A549 (cell line): ENCODE results near the gene COX7A2. TPM values are rescaled to one million over a fixed set of nuclear protein-coding genes. Genes with fewer than 3 reads are reported as not detected.

Experiments used
- ATAC-seq, 2 experiments: fragments of 200-7000 bp in 1 of 2; fragments of >200 bp in 1 of 2; cut with Nextera tagmentation in 1 of 2; cut with Tn5 transposase in 1 of 2; 3 replicates each; pipeline versions ENCODE4 v1.8.0 to v1.9.1; 2018 to 2020; ENCODE audit warnings: mild to moderate bottlenecking in 1 of 2, moderate library complexity in 1 of 2
- CTCF ChIA-PET: fragments of 300-600 bp; sonication (Branson Sonifier 250); formaldehyde crosslinking; extraction: SDS; loops from one replicate; lab custom pipeline; 2021; ENCODE audit warnings: antibody characterized with exemption, inconsistent platforms; lab: Yijun Ruan, JAX
- POLR2A ChIA-PET: fragments of 350-600 bp; formaldehyde crosslinking; extraction: SDS; loops from one replicate; lab custom pipeline; 2021; ENCODE audit warnings: antibody characterized with exemption, inconsistent platforms; lab: Yijun Ruan, JAX
- DNase-seq, 2 experiments: peaks; one replicate each; pipeline versions ENCODE4 v3.0.0 to v3.0.0-alpha.2; 2011 to 2016; ENCODE audit warnings: low read depth in 1 of 2, low spot score in 1 of 2
- FAIRE-seq: peaks from 2 replicates; lab custom pipeline; 2011; peaks lifted over from hg19 to GRCh38; lab: Jason Lieb, UNC
- H3K27ac ChIP-seq, 2 experiments: fragments of >200 bp; sonication (Bioruptor Twin); formaldehyde crosslinking; 3 replicates each; pipeline ENCODE4 v1.5.1; 2016 to 2017
- H3K4me1 ChIP-seq: fragments of >200 bp; sonication (Bioruptor Twin); formaldehyde crosslinking; 3 replicates; pipeline ENCODE4 v1.6.1; 2016
- H3K4me2 ChIP-seq: fragments of >200 bp; sonication (Bioruptor Twin); formaldehyde crosslinking; 3 replicates; pipeline ENCODE4 v1.6.1; 2016
- H3K4me3 ChIP-seq: fragments of >200 bp; sonication (Bioruptor Twin); formaldehyde crosslinking; 3 replicates; pipeline ENCODE4 v1.5.1; 2016
- H3K9me3 ChIP-seq: fragments of >200 bp; sonication (Bioruptor Twin); formaldehyde crosslinking; 3 replicates; pipeline ENCODE4 v1.6.1; 2016
- CEBPB ChIP-seq, 2 experiments: fragments of >200 bp in 1 of 2; sonication (Bioruptor Twin) in 1 of 2; formaldehyde crosslinking in 1 of 2; IDR thresholded peaks; 2 replicates each; pipeline ENCODE4 v1.6.1; 2012 to 2016
- CHD2 ChIP-seq: fragments of 150-350 bp; IDR thresholded peaks from 2 replicates; pipeline ENCODE4 v1.6.1; 2014; ENCODE audit warnings: low read length; ENCODE audit not compliant: partially characterized antibody
- HDAC2 ChIP-seq: fragments of 200-600 bp; sonication (generic); IDR thresholded peaks from 2 replicates; pipeline ENCODE4 v1.6.1; 2016
- KDM1A ChIP-seq: fragments of 200-600 bp; sonication (generic); IDR thresholded peaks from 2 replicates; pipeline ENCODE4 v1.6.1; 2016; ENCODE audit warnings: low read depth, mild to moderate bottlenecking
- KDM5A ChIP-seq: fragments of 200-600 bp; sonication (generic); IDR thresholded peaks from 2 replicates; pipeline ENCODE4 v1.6.1; 2016; ENCODE audit warnings: antibody characterized with exemption, mild to moderate bottlenecking
- MYC ChIP-seq: IDR thresholded peaks from 2 replicates; pipeline ENCODE4 v1.6.1; 2012; ENCODE audit warnings: mild to moderate bottlenecking, inconsistent platforms, low read length, improper control_type of control experiment, borderline replicate concordance
- RAD21 ChIP-seq, 2 experiments: fragments of >200 bp in 1 of 2; sonication (Bioruptor Twin) in 1 of 2; formaldehyde crosslinking in 1 of 2; IDR thresholded peaks in 1 of 2; conservative IDR thresholded peaks in 1 of 2; 2 replicates in 1 of 2; 3 replicates in 1 of 2; pipeline ENCODE4 v1.6.1; 2012 to 2018; ENCODE audit warnings: inconsistent platforms in 1 of 2
- RFX5 ChIP-seq: fragments of 450-650 bp; IDR thresholded peaks from 2 replicates; pipeline ENCODE4 v1.7.1; 2014; ENCODE audit warnings: antibody characterized with exemption, mild to moderate bottlenecking, moderate library complexity
- SMC3 ChIP-seq: fragments of >200 bp; sonication (Bioruptor Twin); formaldehyde crosslinking; IDR thresholded peaks from 3 replicates; pipeline ENCODE4 v1.6.1; 2018; ENCODE audit warnings: inconsistent platforms
- TFCP2L1 ChIP-seq: fragments of 250-450 bp; sonication (Bioruptor Pico); IDR thresholded peaks from 2 replicates; pipeline ENCODE4 v1.5.0; 2021; ENCODE audit warnings: mild to moderate bottlenecking
- ZSCAN20 ChIP-seq: fragments of 250-450 bp; sonication (Bioruptor Pico); IDR thresholded peaks from 2 replicates; pipeline ENCODE4 v1.8.0; 2022; ENCODE audit warnings: mild to moderate bottlenecking, moderate library complexity
- WGBS: methylation state at CpG from one replicate; pipeline ENCODE4 v1.1.6; 2017; ENCODE audit errors: missing lambda C conversion rate; 5-methylcytosine and 5-hydroxymethylcytosine counted together
- polyA plus RNA-seq, 4 experiments: library from polyadenylated mRNA; depleted of rRNA in 3 of 4; stranded (reverse); fragments of >200 nt; fragmentation: RNase III in 1 of 4; extraction: RNeasy Plus Mini Kit Qiagen cat#74134 plus additional on column Dnase treatment in 1 of 4; gene quantifications; 2 replicates in 3 of 4; 3 replicates in 1 of 4; pipeline ENCODE4 v1.2.3, GENCODE V29; 2011 to 2017
- TF ChIP-seq, protein P1 (sequence below): fragments of >200 bp; sonication (Bioruptor Twin); formaldehyde crosslinking; IDR thresholded peaks from 3 replicates; pipeline ENCODE4 v1.5.1; 2016
- TF ChIP-seq, protein P2 (sequence below): fragments of 150-350 bp; IDR thresholded peaks from 2 replicates; pipeline ENCODE4 v1.6.1; 2014; ENCODE audit warnings: low read depth, mild to moderate bottlenecking, low read length

COX7A2 gene
- polyA plus RNA-seq, 2 of the 4 experiments (the other 2 are of a cell fraction), result 271 to 464 TPM

DNA sequence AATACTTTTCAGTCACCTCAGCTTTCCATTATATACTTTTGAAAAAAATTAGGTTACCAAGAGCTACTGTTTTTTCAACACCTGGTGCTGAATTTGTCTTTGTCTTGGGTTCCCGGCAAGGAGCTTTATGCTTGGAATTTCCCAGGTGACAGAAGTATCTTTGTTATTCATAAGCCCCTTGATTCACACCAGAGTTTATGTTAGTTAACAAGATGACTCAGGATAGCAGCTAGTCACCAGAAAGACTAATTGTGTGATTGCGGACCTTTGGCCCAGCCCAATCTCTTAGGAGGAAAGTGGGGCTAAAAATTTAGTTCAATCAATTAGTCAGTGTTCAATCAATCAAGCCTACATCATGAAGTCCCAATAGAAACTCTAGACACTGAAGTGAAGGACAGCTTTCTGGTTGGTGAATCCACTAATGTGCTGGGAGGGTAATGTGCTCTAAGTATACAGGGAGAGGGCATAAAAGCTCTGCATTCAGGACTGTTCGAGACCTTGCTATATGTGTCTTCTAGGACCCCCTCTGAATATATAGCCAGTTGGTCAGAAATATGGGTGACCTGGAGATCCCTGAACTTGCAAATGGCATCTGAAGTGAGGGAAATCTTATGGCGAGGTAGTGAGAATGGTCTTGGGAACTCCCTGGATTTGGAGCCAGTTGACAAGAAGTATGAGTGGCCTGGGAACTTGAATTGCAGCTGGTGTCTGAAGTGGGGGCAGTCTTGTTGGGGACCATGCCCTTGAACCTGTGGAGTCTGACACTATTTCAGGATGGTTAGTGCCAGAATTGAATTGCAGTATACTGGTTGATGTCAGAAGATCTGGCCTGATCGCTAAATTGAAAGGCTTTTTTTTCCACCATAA is 24.8 kb upstream of the COX7A2 start:
- TF ChIP-seq TFCP2L1 (no peak), MYC (no peak), ZSCAN20 (CRISPR knock-in tag) (no peak)
- TF ChIP-seq, protein P1, sequence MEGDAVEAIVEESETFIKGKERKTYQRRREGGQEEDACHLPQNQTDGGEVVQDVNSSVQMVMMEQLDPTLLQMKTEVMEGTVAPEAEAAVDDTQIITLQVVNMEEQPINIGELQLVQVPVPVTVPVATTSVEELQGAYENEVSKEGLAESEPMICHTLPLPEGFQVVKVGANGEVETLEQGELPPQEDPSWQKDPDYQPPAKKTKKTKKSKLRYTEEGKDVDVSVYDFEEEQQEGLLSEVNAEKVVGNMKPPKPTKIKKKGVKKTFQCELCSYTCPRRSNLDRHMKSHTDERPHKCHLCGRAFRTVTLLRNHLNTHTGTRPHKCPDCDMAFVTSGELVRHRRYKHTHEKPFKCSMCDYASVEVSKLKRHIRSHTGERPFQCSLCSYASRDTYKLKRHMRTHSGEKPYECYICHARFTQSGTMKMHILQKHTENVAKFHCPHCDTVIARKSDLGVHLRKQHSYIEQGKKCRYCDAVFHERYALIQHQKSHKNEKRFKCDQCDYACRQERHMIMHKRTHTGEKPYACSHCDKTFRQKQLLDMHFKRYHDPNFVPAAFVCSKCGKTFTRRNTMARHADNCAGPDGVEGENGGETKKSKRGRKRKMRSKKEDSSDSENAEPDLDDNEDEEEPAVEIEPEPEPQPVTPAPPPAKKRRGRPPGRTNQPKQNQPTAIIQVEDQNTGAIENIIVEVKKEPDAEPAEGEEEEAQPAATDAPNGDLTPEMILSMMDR, result no peak
- DNase-seq, result no peak
- no peaks in the 10 kb centered on the region for H3K9me3 ChIP-seq
- 59% methylated on average over 5 of the region's 5 CpGs for WGBS
- POLR2A ChIA-PET, result interaction anchor here (0.9 to 1.3 kb wide), 2 partner anchors 16 to 24 kb away, joined by 3 to 6 read pairs; partner anchors contain the start of genes COX7A2 and TMEM30A
- peak overlapping the region in 1 of 2 experiments; percentile 25; a peak in 2 of 6 replicates for H3K27ac ChIP-seq
- FAIRE-seq, result no peak
- peak overlapping the region; percentile 34 for H3K4me2 ChIP-seq
- H3K4me1 ChIP-seq, result peaks cover 31% of the 10 kb centered on the region
- CTCF ChIA-PET, result interaction anchor here (0.9 to 2.1 kb wide), 6 partner anchors 9 to 278 kb away, joined by 3 to 8 read pairs (median 4); no protein-coding TSS in a partner anchor
- peak in 1 of 2 experiments; percentile 55; a peak in 3 of 6 replicates for ATAC-seq
- H3K4me3 ChIP-seq, result no peak overlapping the region

DNA sequence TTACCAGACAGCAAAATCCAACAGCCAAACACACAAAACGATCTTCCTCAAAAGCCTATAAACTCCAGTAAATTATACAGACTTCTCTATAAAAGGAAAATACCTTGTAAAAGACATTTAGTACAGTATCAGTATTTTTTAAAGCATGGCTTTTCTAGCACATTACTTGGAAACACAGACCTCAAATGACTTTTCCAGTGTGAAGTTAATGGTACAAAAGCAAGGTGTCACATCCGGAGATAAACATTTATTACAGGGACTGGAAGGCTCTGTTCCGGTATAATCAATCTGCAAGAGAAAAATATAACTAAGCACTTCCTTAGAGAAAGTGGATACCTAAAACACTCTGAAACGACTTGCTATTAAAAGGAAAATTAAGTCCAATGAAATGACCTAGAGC is 23.9 kb upstream of the COX7A2 start:
- 40% methylated on average over 4 of the region's 4 CpGs for WGBS
- ChIA-PET POLR2A (interaction anchor here (0.9 to 1.3 kb wide), 2 partner anchors 17 to 23 kb away, joined by 3 to 6 read pairs; partner anchors contain the start of genes COX7A2 and TMEM30A), CTCF (interaction anchor here (0.6 to 2.1 kb wide), 22 partner anchors 8 to 279 kb away, joined by 3 to 8 read pairs (median 4); no protein-coding TSS in a partner anchor)
- Histone ChIP-seq H3K9me3 (no peaks in the 10 kb centered on the region), H3K4me2 (peak overlapping the region; percentile 34; the same call in 2 of the 3 replicates), H3K27ac (peak overlapping the region in 1 of 2 experiments; percentile 63; a peak in 2 of 6 replicates), H3K4me3 (no peak overlapping the region), H3K4me1 (peaks cover 33% of the 10 kb centered on the region)
- TF ChIP-seq KDM1A, result no peak
- no peak for ATAC-seq
- no peak for DNase-seq
- no peak for FAIRE-seq

DNA sequence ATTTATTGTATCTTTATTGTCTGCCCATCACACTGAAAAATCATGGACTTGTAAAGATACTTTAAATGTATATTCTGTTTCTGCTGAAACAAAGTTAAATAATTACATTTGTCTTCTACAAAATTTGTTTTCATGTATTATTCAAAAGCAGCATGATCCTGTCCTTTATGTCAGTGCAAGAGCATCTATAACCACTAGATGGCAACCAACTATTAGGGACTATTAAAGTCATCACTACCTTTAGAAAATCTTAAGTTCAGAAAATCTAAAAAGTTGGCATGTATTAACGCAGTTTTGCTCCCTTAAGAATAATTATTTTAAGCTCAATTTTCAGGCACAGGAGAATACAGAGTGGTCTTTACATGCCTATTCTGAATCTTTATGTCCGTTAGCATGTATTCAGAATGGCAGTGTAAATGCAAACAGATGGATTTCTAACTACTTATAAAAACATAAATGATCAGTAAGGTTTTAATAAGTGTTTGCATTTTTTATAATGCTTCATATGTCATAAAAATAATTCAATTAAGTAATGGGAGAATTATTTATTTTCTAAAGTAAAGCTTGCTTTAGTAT is 23.2 kb upstream of the COX7A2 start:
- peak; percentile 32 to 54 for DNase-seq
- no peak for TF ChIP-seq HDAC2
- no peak for TF ChIP-seq CHD2
- TF ChIP-seq, protein P2, sequence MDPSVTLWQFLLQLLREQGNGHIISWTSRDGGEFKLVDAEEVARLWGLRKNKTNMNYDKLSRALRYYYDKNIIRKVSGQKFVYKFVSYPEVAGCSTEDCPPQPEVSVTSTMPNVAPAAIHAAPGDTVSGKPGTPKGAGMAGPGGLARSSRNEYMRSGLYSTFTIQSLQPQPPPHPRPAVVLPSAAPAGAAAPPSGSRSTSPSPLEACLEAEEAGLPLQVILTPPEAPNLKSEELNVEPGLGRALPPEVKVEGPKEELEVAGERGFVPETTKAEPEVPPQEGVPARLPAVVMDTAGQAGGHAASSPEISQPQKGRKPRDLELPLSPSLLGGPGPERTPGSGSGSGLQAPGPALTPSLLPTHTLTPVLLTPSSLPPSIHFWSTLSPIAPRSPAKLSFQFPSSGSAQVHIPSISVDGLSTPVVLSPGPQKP, result no peak
- TF ChIP-seq RAD21 (conservative IDR thresholded peaks at IDR 0.05 in 1 of 2, IDR thresholded peaks at IDR 0.05 in 1 of 2), result peak; percentile 69 to 75
- no peak for TF ChIP-seq CEBPB (IDR thresholded peaks at IDR 0.05)
- peak; percentile 53; the same call in 2 of the 3 replicates for TF ChIP-seq SMC3
- TF ChIP-seq KDM5A, result no peak
- no peak for TF ChIP-seq ZSCAN20 (CRISPR knock-in tag)
- TF ChIP-seq, protein P1, result peak; percentile 61
- TF ChIP-seq RFX5, result no peak
- TF ChIP-seq, all 56 proteins: peak for 3
- no peak overlapping the region; the same call in 2 of the 3 replicates for H3K4me2 ChIP-seq
- FAIRE-seq, result no peak
- 33% methylated on average over 2 of the region's 2 CpGs for WGBS
- no peaks in the 10 kb centered on the region for H3K9me3 ChIP-seq
- CTCF ChIA-PET, result interaction anchor here (0.6 to 2.1 kb wide), 23 partner anchors 8 to 432 kb away, joined by 3 to 8 read pairs (median 4); partner anchors contain the start of gene TMEM30A
- POLR2A ChIA-PET, result no interaction called here
- no peak overlapping the region for H3K4me3 ChIP-seq
- H3K27ac ChIP-seq, result no peak overlapping the region
- peak in 1 of 2 experiments; percentile 75; a peak in 3 of 6 replicates for ATAC-seq
- peaks cover 27% of the 10 kb centered on the region for H3K4me1 ChIP-seq
